Hematopoietic multipotent progenitor cell treated with erythropoietin and hydrocortisone succinate and interleukin-3 and kit ligand, for 15 days (in vitro differentiated cells): Measurements from ENCODE around the gene KRTAP4-4.

Source experiments
- DNase-seq: peaks from one replicate; pipeline ENCODE4 v3.0.0-alpha.2; 2015; ENCODE audit warnings: low spot score

Gene KRTAP4-4

GRCh38 chr17:41111151-41111885 lies 49.2 kb downstream of the KRTAP4-4 start:
- DNase-seq: no peak
